ENCODE data around the gene TP53I11. TPM values are rescaled to one million over a fixed set of nuclear protein-coding genes. Genes with fewer than 3 reads are reported as not detected.

The TP53I11 gene
- total RNA-seq, 1 experiment from 2014 or later = 42.4 TPM

DNA sequence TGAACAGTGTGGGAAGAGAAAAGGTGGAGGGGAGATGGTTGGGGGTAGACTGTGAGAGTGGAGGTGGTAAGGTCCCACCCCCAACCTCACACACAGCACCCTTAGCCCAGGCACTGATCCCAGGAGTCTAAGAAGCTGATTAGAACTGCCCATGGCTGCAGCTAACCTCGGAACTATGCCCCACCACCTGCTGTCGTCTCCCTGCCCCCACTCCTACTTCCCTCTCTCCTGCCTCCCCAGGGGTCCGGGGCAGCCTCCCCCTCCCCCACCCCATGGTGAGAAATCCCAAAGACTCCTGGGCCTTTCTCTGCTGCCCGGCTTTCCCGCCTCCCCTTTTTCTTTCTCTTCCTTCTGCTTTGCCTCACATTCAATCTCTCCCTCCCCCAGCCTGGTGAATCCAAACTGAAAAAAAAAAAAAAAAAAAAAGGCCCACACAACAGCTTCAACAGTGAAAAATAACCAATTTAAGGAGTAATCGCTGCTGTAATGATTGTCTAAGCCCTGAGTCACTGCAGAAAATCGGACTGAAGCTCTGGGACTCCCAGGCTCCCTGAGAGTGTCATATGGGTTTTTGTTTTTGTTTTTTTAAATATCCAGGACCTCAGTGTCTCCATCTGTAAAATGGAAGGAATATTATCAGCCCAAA lies 9.6 kb upstream of the TP53I11 start:
- peaks cover 83% of the 10 kb centered on the region for H3K4me1 Mint-ChIP-seq
- CTCF ChIA-PET = interaction anchor here (0.6 to 4.1 kb wide), 11 partner anchors 10 to 227 kb away, joined by 3 to 19 read pairs (median 6); partner anchors contain the start of gene TP53I11
- no peak for ATAC-seq
- POLR2A ChIA-PET = interaction anchor here (0.6 to 0.7 kb wide), 4 partner anchors 16 to 369 kb away, joined by 3 to 6 read pairs (median 3); no protein-coding TSS in a partner anchor
- no peak for DNase-seq (ENCODE audit: low spot score)
- TF ChIP-seq ZNF671 (CRISPR knock-in tag; IDR thresholded peaks at IDR 0.05) (no peak), RELA (CRISPR knock-in tag; IDR thresholded peaks at IDR 0.05; ENCODE audit: borderline replicate concordance) (no peak), ZNF138 (CRISPR knock-in tag; conservative IDR thresholded peaks at IDR 0.05) (no peak), FOXP4 (CRISPR knock-in tag; IDR thresholded peaks at IDR 0.05) (peak; percentile 9; the same call in 1 of the 2 replicates), ETV6 (CRISPR knock-in tag; IDR thresholded peaks at IDR 0.05) (no peak), PRRX2 (CRISPR knock-in tag; IDR thresholded peaks at IDR 0.05) (no peak), MAX (CRISPR knock-in tag; IDR thresholded peaks at IDR 0.05) (no peak), ZNF423 (CRISPR knock-in tag; IDR thresholded peaks at IDR 0.05) (peak; percentile 98), ATF6 (CRISPR knock-in tag; IDR thresholded peaks at IDR 0.05) (no peak), TP53 (CRISPR knock-in tag; IDR thresholded peaks at IDR 0.05) (no peak), SOX15 (CRISPR knock-in tag; IDR thresholded peaks at IDR 0.05) (no peak), JUN (CRISPR knock-in tag; IDR thresholded peaks at IDR 0.05) (no peak), HMGXB4 (CRISPR knock-in tag; IDR thresholded peaks at IDR 0.05) (no peak), ZMAT4 (CRISPR knock-in tag; IDR thresholded peaks at IDR 0.05) (no peak)
- TF ChIP-seq, protein P1, sequence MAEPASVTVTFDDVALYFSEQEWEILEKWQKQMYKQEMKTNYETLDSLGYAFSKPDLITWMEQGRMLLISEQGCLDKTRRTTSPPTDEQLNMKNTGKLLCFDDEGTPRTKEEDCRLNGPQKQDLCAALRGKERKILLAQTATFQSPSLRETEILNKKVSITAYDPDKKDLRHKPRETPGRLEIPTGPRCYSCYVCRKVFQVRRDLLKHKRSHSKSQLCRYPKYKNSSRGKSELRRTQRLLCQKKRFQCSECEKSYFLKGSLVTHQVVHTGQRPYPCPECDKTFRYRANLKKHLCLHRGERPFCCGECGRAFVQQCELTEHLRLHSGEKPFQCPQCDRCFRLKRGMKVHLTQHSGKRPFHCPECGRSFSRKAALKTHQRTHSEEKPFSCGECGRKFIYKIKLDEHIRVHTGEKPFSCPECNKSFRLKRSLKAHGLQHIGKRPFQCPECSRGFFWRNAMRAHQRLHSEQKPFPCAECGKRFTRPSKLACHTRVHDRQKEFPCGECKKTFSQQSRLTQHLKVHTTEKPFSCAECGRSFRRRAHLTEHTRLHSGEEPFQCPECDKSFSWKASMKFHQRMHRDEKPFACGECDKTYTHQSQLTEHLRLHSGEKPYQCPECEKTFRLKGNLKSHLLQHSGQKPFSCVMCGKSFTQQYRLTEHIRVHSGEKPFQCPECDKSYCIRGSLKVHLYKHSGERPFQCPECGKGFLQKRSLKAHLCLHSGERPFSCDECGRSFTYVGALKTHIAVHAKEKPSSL (CRISPR knock-in tag; conservative IDR thresholded peaks at IDR 0.05) = no peak
- TF ChIP-seq, protein P2, sequence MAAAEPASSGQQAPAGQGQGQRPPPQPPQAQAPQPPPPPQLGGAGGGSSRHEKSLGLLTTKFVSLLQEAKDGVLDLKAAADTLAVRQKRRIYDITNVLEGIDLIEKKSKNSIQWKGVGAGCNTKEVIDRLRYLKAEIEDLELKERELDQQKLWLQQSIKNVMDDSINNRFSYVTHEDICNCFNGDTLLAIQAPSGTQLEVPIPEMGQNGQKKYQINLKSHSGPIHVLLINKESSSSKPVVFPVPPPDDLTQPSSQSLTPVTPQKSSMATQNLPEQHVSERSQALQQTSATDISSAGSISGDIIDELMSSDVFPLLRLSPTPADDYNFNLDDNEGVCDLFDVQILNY (CRISPR knock-in tag; IDR thresholded peaks at IDR 0.05) = no peak; the same call in 1 of the 2 replicates
- H3K9me3 Mint-ChIP-seq = no peaks in the 10 kb centered on the region
- H3K4me3 Mint-ChIP-seq = no peak overlapping the region
- no peaks in the 10 kb centered on the region for H3K36me3 Mint-ChIP-seq
- H3K27me3 Mint-ChIP-seq (ENCODE audit: low read depth) = peaks cover 15% of the 10 kb centered on the region
- H3K27ac Mint-ChIP-seq = no peak overlapping the region
